K562 (cell line): ENCODE measurements around the gene CNTN5. TPM values are rescaled to one million over a fixed set of nuclear protein-coding genes. Genes with fewer than 3 reads are reported as not detected.

ENCODE experiments used
- ATAC-seq: fragments of 200-7000 bp; cut with Tn5 transposase; 3 replicates; pipeline ENCODE4 v1.9.1; 2020; ENCODE audit warnings: moderate library complexity
- BruUV-seq: library from RNA; stranded (reverse); fragments of 400-500 nt; replicated peaks from 2 replicates; lab custom pipeline; 2021; lab: Mats Ljungman, UMichigan
- CTCF ChIA-PET: fragments of 300-600 bp; formaldehyde crosslinking; extraction: SDS; loops from one replicate; lab custom pipeline; 2021; ENCODE audit warnings: low intra/inter-chr PET ratio; lab: Yijun Ruan, JAX
- POLR2A ChIA-PET: fragments of 300-600, 350-650 bp; sonication (Branson Sonifier 250); formaldehyde crosslinking; extraction: SDS; loops from one replicate; lab custom pipeline; 2021; ENCODE audit warnings: antibody characterized with exemption, inconsistent platforms; lab: Yijun Ruan, JAX
- DNase-seq, 4 experiments: peaks; one replicate each; pipeline versions ENCODE4 v3.0.0 to v3.0.0-alpha.2; 2011 to 2018; ENCODE audit warnings: low spot score in 3 of 4, mixed read lengths in 3 of 4; ENCODE audit errors: extremely low read depth in 1 of 4
- FAIRE-seq: peaks from 2 replicates; lab custom pipeline; 2011; peaks lifted over from hg19 to GRCh38; lab: Jason Lieb, UNC
- H2AFZ ChIP-seq: 2 replicates; pipeline ENCODE4 v1.6.0; 2011; ENCODE audit warnings: low read depth, low read length, control low read depth, inconsistent platforms
- H3K27ac ChIP-seq: fragments of 200-600 bp; 3 replicates; pipeline ENCODE4 v1.8.0; 2011; ENCODE audit warnings: low read depth, mild to moderate bottlenecking, control low read depth, inconsistent platforms, low read length, moderate library complexity, mixed read lengths; ENCODE audit errors: extremely low read depth
- H3K27me3 ChIP-seq, 2 experiments: fragments of 300-600 bp in 1 of 2; 2 replicates in 1 of 2; 3 replicates in 1 of 2; pipeline versions ENCODE4 v1.6.0 to v1.8.0; 2011; ENCODE audit warnings: inconsistent platforms in 2 of 2, low read length in 2 of 2, mild to moderate bottlenecking in 1 of 2, mixed read lengths in 1 of 2, moderate library complexity in 1 of 2; ENCODE audit not compliant: control insufficient read depth in 2 of 2, insufficient read depth in 2 of 2
- H3K36me3 ChIP-seq: fragments of 300-600 bp; 3 replicates; pipeline ENCODE4 v1.8.0; 2011; ENCODE audit warnings: mild to moderate bottlenecking, low read length, inconsistent platforms; ENCODE audit not compliant: control insufficient read depth, insufficient read depth
- H3K4me1 ChIP-seq, 2 experiments: fragments of 200-600 bp in 1 of 2; replicated peaks in 1 of 2; 2 replicates in 1 of 2; 3 replicates in 1 of 2; pipeline versions ENCODE4 v1.5.1 to v1.8.0; 2011; ENCODE audit warnings: inconsistent platforms in 2 of 2, low read length in 2 of 2, mild to moderate bottlenecking in 1 of 2, mixed read lengths in 1 of 2, moderate library complexity in 1 of 2; ENCODE audit not compliant: control insufficient read depth in 2 of 2, insufficient read depth in 2 of 2
- H3K4me2 ChIP-seq: 2 replicates; pipeline ENCODE4 v1.6.1; 2011; ENCODE audit warnings: low read length, control low read depth, inconsistent platforms, mixed read lengths; ENCODE audit not compliant: insufficient read depth
- H3K4me3 ChIP-seq: fragments of 200-600 bp; sonication (generic), shearing (Covaris generic); 2 replicates; pipeline ENCODE4 v1.5.1; 2016; ENCODE audit warnings: control low read depth, inconsistent platforms
- H3K79me2 ChIP-seq: fragments of 200-600 bp; 3 replicates; pipeline ENCODE4 v1.8.0; 2011; ENCODE audit warnings: low read length, inconsistent platforms; ENCODE audit not compliant: control insufficient read depth, insufficient read depth
- H3K9ac ChIP-seq, 2 experiments: 2 replicates each; pipeline versions ENCODE4 v1.6.0 to v1.6.1; 2011; ENCODE audit warnings: low read depth in 2 of 2, low read length in 2 of 2, control low read depth in 1 of 2, inconsistent platforms in 1 of 2, mild to moderate bottlenecking in 1 of 2, mixed read lengths in 1 of 2; ENCODE audit not compliant: insufficient read depth in 1 of 2
- H3K9me1 ChIP-seq: one replicate; pipeline ENCODE4 v1.6.0; 2011; ENCODE audit warnings: inconsistent platforms, mild to moderate bottlenecking, low read length, moderate library complexity; ENCODE audit not compliant: control insufficient read depth, insufficient read depth
- H3K9me3 ChIP-seq: replicated peaks from 2 replicates; pipeline ENCODE4 v1.5.1; 2011; ENCODE audit warnings: low read depth, low read length, inconsistent platforms; ENCODE audit not compliant: control insufficient read depth, insufficient read depth
- H4K20me1 ChIP-seq: replicated peaks from 2 replicates; pipeline ENCODE4 v1.6.1; 2011; ENCODE audit warnings: low read length, inconsistent platforms, mixed read lengths; ENCODE audit not compliant: control insufficient read depth, insufficient read depth
- CBX2 ChIP-seq: fragments of 200-600 bp; sonication (generic); IDR thresholded peaks from one replicate; pipeline ENCODE4 v1.6.1; 2012; ENCODE audit warnings: mild to moderate bottlenecking, low read length, inconsistent platforms; ENCODE audit not compliant: insufficient read depth, poor library complexity, severe bottlenecking
- COPS2 ChIP-seq: fragments of 450-650 bp; conservative IDR thresholded peaks from 2 replicates; pipeline ENCODE4 v1.6.1; 2016; ENCODE audit warnings: mild to moderate bottlenecking, moderate library complexity
- CSDE1 ChIP-seq, 2 experiments: fragments of 450-650 bp; IDR thresholded peaks; 2 replicates each; pipeline ENCODE4 v1.6.1; 2016; ENCODE audit warnings: mild to moderate bottlenecking in 1 of 2
- SAP30 ChIP-seq: fragments of 200-600 bp; sonication (generic); IDR thresholded peaks from 2 replicates; pipeline ENCODE4 v1.6.1; 2012; ENCODE audit warnings: borderline replicate concordance, low read depth, mild to moderate bottlenecking, moderate library complexity, low read length, control low read depth, inconsistent platforms; ENCODE audit not compliant: insufficient read depth, poor library complexity, severe bottlenecking
- SETDB1 ChIP-seq: IDR thresholded peaks from one replicate; pipeline ENCODE4 v1.6.1; 2012; ENCODE audit warnings: low read length, control low read depth, inconsistent platforms
- SIN3A ChIP-seq, 2 experiments: fragments of 150-350 bp in 1 of 2; IDR thresholded peaks; 2 replicates each; pipeline ENCODE4 v1.6.1; 2011 to 2016; ENCODE audit warnings: borderline replicate concordance in 2 of 2, low read depth in 2 of 2, low read length in 2 of 2, mild to moderate bottlenecking in 2 of 2, moderate library complexity in 2 of 2; ENCODE audit not compliant: control insufficient read depth in 1 of 2
- SMAD4 ChIP-seq: fragments of 250-450 bp; sonication (Bioruptor Pico); conservative IDR thresholded peaks from 2 replicates; pipeline ENCODE4 v1.8.0; 2021; ENCODE audit warnings: inconsistent platforms, mild to moderate bottlenecking, moderate library complexity
- SNRNP70 ChIP-seq: fragments of 200-400 bp; formaldehyde crosslinking; optimal IDR thresholded peaks from 2 replicates; pipeline ENCODE3; 2017; ENCODE audit warnings: low read depth, low read length
- STAT5B ChIP-seq: fragments of 250-450 bp; sonication (Bioruptor Pico); IDR thresholded peaks from 2 replicates; pipeline ENCODE4 v1.8.0; 2021; ENCODE audit warnings: mild to moderate bottlenecking, inconsistent platforms
- TARDBP ChIP-seq: fragments of 450-650 bp; IDR thresholded peaks from 2 replicates; pipeline ENCODE4 v1.6.1; 2016
- TOE1 ChIP-seq, 2 experiments: fragments of 450-650 bp in 1 of 2; sonication (generic) in 1 of 2; formaldehyde crosslinking in 1 of 2; IDR thresholded peaks; 2 replicates each; pipeline versions ENCODE4 v1.7.1 to v1.8.0; 2016 to 2022; ENCODE audit warnings: borderline replicate concordance in 2 of 2, mild to moderate bottlenecking in 2 of 2, antibody characterized with exemption in 1 of 2, inconsistent platforms in 1 of 2, low read depth in 1 of 2, missing genetic modification reagents in 1 of 2, moderate library complexity in 1 of 2
- ZBED1 ChIP-seq: IDR thresholded peaks from 2 replicates; pipeline ENCODE4 v1.6.1; 2014
- ZNF239 ChIP-seq: fragments of 250-450 bp; sonication (Bioruptor Pico); IDR thresholded peaks from 2 replicates; pipeline ENCODE4 v1.4.0; 2020; ENCODE audit warnings: mild to moderate bottlenecking
- ZNF717 ChIP-seq: fragments of 250-450 bp; sonication (Bioruptor Pico); IDR thresholded peaks from 2 replicates; pipeline ENCODE4 v1.5.0; 2021
- WGBS: fragments of 100-300 bp; shearing (Covaris generic); methylation state at CpG from one replicate; pipeline ENCODE4 v1.1.6; 2016; ENCODE audit warnings: low coverage, mixed read lengths; ENCODE audit not compliant: insufficient coverage; ENCODE audit errors: missing lambda C conversion rate; 5-methylcytosine and 5-hydroxymethylcytosine counted together
- in situ Hi-C: fragments of 300-500 bp; cut with MboI; formaldehyde crosslinking; loops from 4 replicates; pipeline ENCODE4 v1.15.0; 2018; ENCODE audit warnings: inconsistent platforms, mixed read lengths
- intact Hi-C: fragments of 100-400 bp; cut with micrococcal nuclease; formaldehyde crosslinking; loops from 2 replicates; pipeline ENCODE4 v1.14.2; 2022
- polyA plus RNA-seq, 8 experiments: library from polyadenylated mRNA; depleted of rRNA in 4 of 8; stranded (reverse) in 5 of 8; unstranded in 3 of 8; fragments of >200 nt; fragmentation: Nextera tagmentation in 2 of 8; fragmentation: Illumina TruSeq in 1 of 8; extraction: Ambion mirVana in 2 of 8; extraction: Trizol in 1 of 8; gene quantifications; 2 replicates each; pipeline versions ENCODE4 v1.2.1 to v1.2.3, GENCODE V29; 2011 to 2014; ENCODE audit warnings: inconsistent platforms in 1 of 8, missing spikeins in 1 of 8
- total RNA-seq, 7 experiments: library from RNA; depleted of rRNA in 6 of 7; stranded (reverse); fragments of >200 nt in 6 of 7; fragmentation: Illumina TruSeq in 2 of 7; extraction: Trizol in 2 of 7; gene quantifications; 2 replicates each; pipeline versions ENCODE4 v1.2.1 to v1.2.3, GENCODE V29; 2011 to 2021; ENCODE audit warnings: low replicate concordance in 1 of 7

CNTN5 gene
- total and polyA plus RNA-seq, 9 of the 15 experiments (the other 6 are each of a cell fraction or from before 2014, with no cell fraction given): 0.03 TPM; not detected in 8

GRCh38 chr11:99327066-99327465, 306.3 kb downstream of the CNTN5 start:
- Histone ChIP-seq H3K4me1 (no peaks in the 10 kb centered on the region), H2AFZ (no peak overlapping the region), H3K27ac (no peak overlapping the region), H3K9me3 (no peaks in the 10 kb centered on the region; the same call in 1 of the 2 replicates), H3K9me1 (no peaks in the 10 kb centered on the region), H3K27me3 (no peaks in the 10 kb centered on the region), H3K4me3 (no peak overlapping the region), H3K79me2 (no peaks in the 10 kb centered on the region), H3K9ac (no peak overlapping the region), H3K36me3 (no peaks in the 10 kb centered on the region), H4K20me1 (no peaks in the 10 kb centered on the region), H3K4me2 (no peak overlapping the region)
- in situ Hi-C loops: no loop called here
- WGBS: 0% methylated on average over 1 of the region's 1 CpG
- FAIRE-seq (no peak), DNase-seq (no peak), ATAC-seq (no peak)
- TF ChIP-seq ZNF239 (no peak), ZBED1 (no peak), CBX2 (no peak), ZNF717 (no peak), SIN3A (IDR thresholded peaks at IDR 0.05; ENCODE audit: borderline replicate concordance in 2 of 2, control insufficient read depth in 1 of 2, low read depth in 2 of 2, low read length in 2 of 2) (no peak), SETDB1 (no peak), TOE1 (IDR thresholded peaks at IDR 0.05; ENCODE audit: borderline replicate concordance) (no peak), TOE1 (CRISPR knock-in tag; IDR thresholded peaks at IDR 0.05; ENCODE audit: borderline replicate concordance, low read depth) (no peak), SMAD4 (CRISPR knock-in tag) (no peak), STAT5B (CRISPR knock-in tag) (no peak), SAP30 (no peak), COPS2 (no peak), SNRNP70 (no peak), TARDBP (no peak), CSDE1 (IDR thresholded peaks at IDR 0.05) (no peak)
- intact Hi-C loops: no loop called here
- CTCF ChIA-PET: no interaction called here
- POLR2A ChIA-PET: no interaction called here
- BruUV-seq: no TSS peak
